GM19463 (cell line): Measurements from ENCODE around the gene MAD1L1.
"Not testable (repeated sequence)": the region's sequence is repeated elsewhere in the genome, so short reads cannot be mapped to it uniquely, and the experiment has no call there.

ENCODE experiments used
- ATAC-seq: cut with Tn5 transposase; IDR thresholded peaks from one replicate; pipeline ENCODE4 v1.9.1; 2021; ENCODE audit warnings: mild to moderate bottlenecking, moderate library complexity; ENCODE audit not compliant: unreplicated experiment

Gene MAD1L1

GRCh38 chr7:1978656-1979590, 253.8 kb downstream of the MAD1L1 start:
- ATAC-seq = no peak

DNA sequence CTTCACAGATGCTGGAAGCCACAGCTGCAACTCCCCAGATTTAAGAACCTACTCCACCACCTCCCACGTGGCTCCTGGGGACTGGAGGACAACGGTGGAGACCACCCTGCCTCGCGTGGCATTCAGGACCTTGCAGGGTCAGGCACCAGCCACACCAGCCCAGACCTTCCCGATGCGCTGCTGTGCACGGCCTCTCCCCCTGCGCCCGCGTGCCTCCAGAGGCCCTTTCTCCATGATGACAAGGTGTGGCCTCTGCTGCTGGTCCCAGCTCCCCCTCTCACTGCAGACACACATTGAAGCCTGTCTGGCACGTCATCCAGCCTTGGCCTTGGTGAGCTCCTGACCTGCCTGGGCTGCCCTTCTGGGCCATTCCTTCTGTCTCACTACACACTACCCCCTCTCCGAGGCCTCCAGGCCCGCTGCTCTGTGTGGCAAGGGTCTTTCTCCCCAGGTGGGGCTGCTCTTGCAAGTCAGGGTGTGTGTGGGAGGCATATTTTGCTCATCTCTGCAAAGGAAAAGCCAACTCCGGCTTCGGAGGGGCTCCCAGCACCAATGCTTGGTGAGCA, 254.8 kb downstream of the MAD1L1 start:
- no peak for ATAC-seq

GRCh38 chr7:1977059-1977875, 255.5 kb downstream of the MAD1L1 start:
- ATAC-seq = no peak

DNA sequence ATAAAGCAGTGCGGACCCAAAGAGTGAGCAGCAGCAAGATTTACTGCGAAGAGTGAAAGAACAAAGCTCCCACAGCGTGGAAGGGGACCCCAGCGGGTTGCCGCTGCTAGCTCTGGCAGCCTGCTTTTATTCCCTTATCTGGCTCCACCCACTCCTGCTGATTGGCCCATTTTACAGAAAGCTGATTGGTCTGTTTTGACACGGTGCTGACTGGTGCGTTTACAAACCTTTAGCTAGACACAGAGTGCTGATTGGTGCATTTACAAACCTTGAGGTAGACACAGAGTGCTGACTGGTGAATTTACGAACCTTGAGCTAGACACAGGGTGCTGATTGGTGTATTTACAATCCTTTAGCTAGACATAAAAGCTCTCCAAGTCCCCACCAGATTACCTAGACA, 256.2 kb downstream of the MAD1L1 start:
- not testable (repeated sequence) for ATAC-seq

- no peak for ATAC-seq
Measured at GRCh38 chr7:1975581-1975980, 257.2 kb downstream of the MAD1L1 start.

DNA sequence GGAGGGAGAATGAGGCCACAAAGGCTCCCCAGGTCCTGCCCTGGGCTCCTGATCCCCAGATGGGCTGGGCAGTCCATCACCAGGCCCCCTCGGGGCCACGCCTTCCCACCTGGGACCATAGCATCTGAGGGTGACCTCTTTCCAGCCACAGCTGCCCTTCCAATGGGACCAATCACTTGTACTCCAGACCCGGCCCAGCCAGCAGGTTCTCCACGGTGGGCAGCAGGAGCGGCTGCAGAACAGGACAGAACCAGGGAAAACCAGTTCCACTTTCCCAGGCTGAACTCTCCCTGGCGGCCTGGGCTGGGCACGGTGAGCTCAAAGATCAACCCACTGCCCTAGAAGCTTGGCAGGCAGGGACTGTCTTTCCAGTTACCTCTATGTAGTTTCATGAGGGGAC, 257.6 kb downstream of the MAD1L1 start:
- ATAC-seq = no peak

- no peak for ATAC-seq
Measured at GRCh38 chr7:1974290-1975101, 258.2 kb downstream of the MAD1L1 start.

- no peak for ATAC-seq
Measured at GRCh38 chr7:1973321-1974251, 259.2 kb downstream of the MAD1L1 start.

GRCh38 chr7:1972744-1973143, 260.0 kb downstream of the MAD1L1 start:
- no peak for ATAC-seq

- ATAC-seq = no peak
Measured at GRCh38 chr7:1971946-1972654, 260.6 kb downstream of the MAD1L1 start.

GRCh38 chr7:1970895-1971294, 261.9 kb downstream of the MAD1L1 start:
- no peak for ATAC-seq

DNA sequence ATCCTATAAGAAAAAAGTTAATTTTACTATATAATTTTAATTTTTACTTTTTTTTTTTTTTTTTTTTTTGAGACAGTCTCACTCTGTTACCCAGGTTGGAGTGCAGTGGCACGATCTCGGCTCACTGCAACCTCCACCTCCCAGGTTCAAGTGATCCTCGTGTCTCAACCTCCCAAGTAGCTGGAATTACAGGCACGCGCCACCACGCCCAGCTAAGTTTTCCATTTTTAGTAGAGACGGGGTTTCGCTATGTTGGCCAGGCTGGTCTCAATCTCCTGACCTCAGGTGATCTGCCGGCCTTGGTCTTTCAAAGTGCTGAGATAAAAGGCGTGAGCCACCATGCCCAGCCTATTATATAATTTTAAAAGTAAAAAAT, 262.5 kb downstream of the MAD1L1 start:
- ATAC-seq = not testable (repeated sequence)

- no peak for ATAC-seq
Measured at GRCh38 chr7:1969459-1970284, 263.1 kb downstream of the MAD1L1 start.

DNA sequence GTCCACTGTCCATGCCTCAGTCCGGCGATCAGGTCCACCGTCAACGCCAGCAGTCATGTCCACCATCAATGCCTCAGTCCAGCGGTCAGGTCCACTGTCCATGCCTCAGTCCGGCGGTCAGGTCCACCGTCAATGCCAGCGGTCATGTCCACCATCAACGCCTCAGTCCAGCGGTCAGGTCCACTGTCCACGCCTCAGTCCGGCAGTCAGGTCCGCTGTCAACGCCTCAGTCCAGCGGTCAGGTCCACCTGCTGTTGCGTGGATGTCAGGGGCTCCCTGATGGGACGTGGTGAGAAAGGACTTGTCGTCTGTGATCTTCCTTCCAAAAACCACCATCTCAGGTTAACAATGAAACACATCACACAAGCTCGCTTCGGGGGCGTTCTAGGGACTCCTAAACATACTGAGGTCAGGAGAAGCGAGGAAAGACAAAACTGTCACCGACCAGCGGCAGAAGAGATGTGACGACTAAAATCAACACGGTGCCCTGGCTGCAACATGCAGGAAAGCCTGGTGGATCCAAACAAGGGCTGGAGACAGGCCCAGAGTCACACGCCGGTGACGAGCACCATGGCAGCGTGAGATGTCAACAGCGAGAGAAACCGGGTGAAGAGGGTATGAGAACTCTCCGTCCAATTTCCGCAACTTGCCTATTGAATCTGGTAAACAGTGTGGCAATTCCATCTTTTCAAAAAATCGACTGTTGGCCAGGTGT, 264.2 kb downstream of the MAD1L1 start:
- no peak for ATAC-seq

DNA sequence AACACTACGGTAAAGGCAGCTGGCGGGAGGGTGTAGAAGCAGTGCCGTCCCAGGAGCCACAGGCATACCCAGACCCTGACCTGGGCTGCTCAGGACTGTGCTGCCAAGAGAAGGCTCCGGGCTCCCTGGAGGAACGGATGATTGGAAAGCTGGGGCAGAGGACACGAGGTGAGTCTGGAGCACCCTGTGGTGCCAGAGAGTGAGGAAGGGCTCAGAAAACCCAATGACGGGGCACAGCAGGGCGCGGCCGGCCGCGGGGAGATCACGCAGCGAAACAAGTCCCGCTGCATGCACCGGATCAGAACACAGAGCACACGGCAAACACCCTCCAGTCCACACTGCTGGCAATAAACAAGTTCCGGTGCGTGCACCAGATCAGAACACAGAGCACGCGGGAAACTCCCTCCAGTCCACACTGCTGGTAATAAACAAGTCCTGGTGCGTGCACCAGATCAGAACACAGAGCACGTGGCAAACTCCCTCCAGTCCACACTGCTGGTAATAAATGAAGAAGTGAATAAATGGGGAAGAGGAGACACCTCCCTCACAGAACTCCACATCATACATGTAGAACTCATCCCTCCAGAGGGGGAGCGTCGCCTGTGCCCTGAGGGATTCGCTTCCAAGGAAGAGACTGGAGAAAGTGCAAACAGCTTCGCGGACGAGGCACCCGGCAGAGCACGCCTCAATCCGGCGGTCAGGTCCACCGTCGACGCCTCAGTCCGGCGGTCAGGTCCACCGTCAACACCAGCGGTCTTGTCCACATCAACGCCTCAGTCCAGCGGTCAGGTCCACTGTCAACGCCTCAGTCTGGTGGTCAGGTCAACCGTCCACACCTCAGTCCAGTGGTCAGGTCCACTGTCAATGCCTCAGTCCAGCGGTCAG, 265.0 kb downstream of the MAD1L1 start:
- no peak for ATAC-seq

DNA sequence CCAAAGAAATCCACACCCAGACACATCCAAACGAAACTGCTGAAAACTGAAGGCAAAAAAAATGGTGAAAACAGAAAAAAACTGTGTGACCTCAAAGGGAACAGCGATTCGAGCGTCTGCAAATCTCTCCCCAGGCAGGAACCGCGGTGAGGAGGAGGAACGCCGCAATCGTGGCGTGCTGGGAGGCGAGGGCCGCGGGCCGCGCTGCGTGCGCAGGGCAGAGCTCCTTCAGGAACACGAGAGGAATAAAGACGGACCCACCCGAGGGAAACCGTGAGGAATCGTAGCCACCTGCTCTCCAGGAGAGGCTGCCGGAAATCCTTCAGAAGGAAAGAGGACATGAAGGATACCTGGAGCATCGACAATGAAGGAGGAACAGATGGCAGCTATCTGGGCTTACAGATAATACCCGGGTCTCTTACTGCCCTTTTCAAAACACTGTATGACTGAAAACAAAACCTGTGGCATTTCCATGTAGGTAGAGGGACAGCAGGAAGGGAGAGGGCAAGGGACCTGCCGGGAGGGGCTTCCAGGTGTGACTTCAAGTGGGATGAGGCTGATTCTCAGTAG, 266.0 kb downstream of the MAD1L1 start:
- no peak for ATAC-seq
